Smooth muscle cell (in vitro differentiated cells): ENCODE data around the gene CCDC187. TPM values are rescaled to one million over a fixed set of nuclear protein-coding genes. Genes with fewer than 3 reads are reported as not detected.

Experiments
- DNase-seq: peaks from one replicate; lab custom pipeline; 2025; ENCODE audit not compliant: unreplicated experiment; lab: John Stamatoyannopoulos, UW
- H2AFZ ChIP-seq: fragments of 200-600 bp; sonication (generic); 2 replicates; pipeline ENCODE4 v1.6.0; 2016; ENCODE audit warnings: antibody characterized with exemption, low read depth, mild to moderate bottlenecking
- H3F3A ChIP-seq: fragments of 200-600 bp; sonication (generic); 2 replicates; pipeline ENCODE4 v1.6.0; 2017; ENCODE audit warnings: antibody characterized with exemption, low read depth
- H3K27ac ChIP-seq: fragments of 200-600 bp; sonication (generic); 2 replicates; pipeline ENCODE4 v1.5.1; 2016; ENCODE audit warnings: low read depth, mild to moderate bottlenecking
- H3K27me3 ChIP-seq: fragments of 200-600 bp; sonication (generic); 2 replicates; pipeline ENCODE4 v1.6.1; 2016; ENCODE audit warnings: low read depth, mild to moderate bottlenecking
- H3K36me3 ChIP-seq: fragments of 200-600 bp; sonication (generic); 2 replicates; pipeline ENCODE4 v1.5.1; 2016; ENCODE audit warnings: low read depth
- H3K4me1 ChIP-seq: fragments of 200-600 bp; sonication (generic); 2 replicates; pipeline ENCODE4 v1.5.1; 2016; ENCODE audit warnings: low read depth
- H3K4me2 ChIP-seq: fragments of 200-600 bp; sonication (generic); 2 replicates; pipeline ENCODE4 v1.6.0; 2016; ENCODE audit warnings: mild to moderate bottlenecking
- H3K4me3 ChIP-seq: fragments of 200-600 bp; sonication (generic); 2 replicates; pipeline ENCODE4 v1.5.1; 2016; ENCODE audit warnings: mild to moderate bottlenecking
- H3K79me2 ChIP-seq: fragments of 200-600 bp; sonication (generic); 2 replicates; pipeline ENCODE4 v1.6.0; 2016; ENCODE audit warnings: low read depth, mild to moderate bottlenecking
- H3K9ac ChIP-seq: fragments of 200-600 bp; sonication (generic); 2 replicates; pipeline ENCODE4 v1.6.0; 2016; ENCODE audit warnings: low read depth
- H3K9me3 ChIP-seq: fragments of 200-600 bp; sonication (generic); replicated peaks from 2 replicates; pipeline ENCODE4 v1.5.1; 2016; ENCODE audit warnings: low read depth
- H4K20me1 ChIP-seq: fragments of 200-600 bp; sonication (generic); 2 replicates; pipeline ENCODE4 v1.6.0; 2016; ENCODE audit warnings: low read depth
- WGBS: methylation state at CpG from one replicate; pipeline ENCODE4 v1.1.7; 2016; ENCODE audit warnings: low lambda C conversion rate; 5-methylcytosine and 5-hydroxymethylcytosine counted together
- polyA plus RNA-seq: library from polyadenylated mRNA; unstranded; fragments of >200 nt; fragmentation: Nextera tagmentation; extraction: Ambion mirVana; gene quantifications from 2 replicates; pipeline ENCODE4 v1.2.1, GENCODE V29; 2016
- total RNA-seq: library from RNA; depleted of rRNA; stranded (reverse); fragments of >200 nt; gene quantifications from 2 replicates; pipeline ENCODE4 v1.2.3, GENCODE V29; 2014
- TF ChIP-seq, protein P1 (sequence below): fragments of 200-600 bp; sonication (generic); IDR thresholded peaks from 2 replicates; pipeline ENCODE4 v1.5.1; 2017; ENCODE audit warnings: borderline replicate concordance, mild to moderate bottlenecking, antibody characterized with exemption; ENCODE audit not compliant: insufficient read depth, poor library complexity, severe bottlenecking

The CCDC187 gene
- total and polyA plus RNA-seq, 2 experiments from 2014 or later: 0.10 TPM; not detected in 1

DNA sequence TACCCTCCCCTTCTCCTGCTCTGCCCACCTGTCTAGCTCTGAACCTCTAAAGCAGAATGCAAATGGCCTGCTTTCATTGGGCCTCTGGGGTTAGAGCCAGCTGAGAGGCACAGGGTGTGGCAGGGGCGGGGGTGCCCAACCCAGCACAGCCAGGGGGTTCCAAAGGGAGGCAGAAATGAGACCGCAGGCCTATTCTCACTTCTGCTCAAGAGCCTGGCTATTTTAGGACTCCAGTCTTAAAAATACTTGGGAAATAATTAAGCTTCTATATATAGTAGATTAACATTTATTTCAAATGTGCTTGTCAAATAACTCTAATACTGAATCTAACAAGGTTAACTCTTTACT lies 63.9 kb downstream of the CCDC187 start:
- TF ChIP-seq, protein P1, sequence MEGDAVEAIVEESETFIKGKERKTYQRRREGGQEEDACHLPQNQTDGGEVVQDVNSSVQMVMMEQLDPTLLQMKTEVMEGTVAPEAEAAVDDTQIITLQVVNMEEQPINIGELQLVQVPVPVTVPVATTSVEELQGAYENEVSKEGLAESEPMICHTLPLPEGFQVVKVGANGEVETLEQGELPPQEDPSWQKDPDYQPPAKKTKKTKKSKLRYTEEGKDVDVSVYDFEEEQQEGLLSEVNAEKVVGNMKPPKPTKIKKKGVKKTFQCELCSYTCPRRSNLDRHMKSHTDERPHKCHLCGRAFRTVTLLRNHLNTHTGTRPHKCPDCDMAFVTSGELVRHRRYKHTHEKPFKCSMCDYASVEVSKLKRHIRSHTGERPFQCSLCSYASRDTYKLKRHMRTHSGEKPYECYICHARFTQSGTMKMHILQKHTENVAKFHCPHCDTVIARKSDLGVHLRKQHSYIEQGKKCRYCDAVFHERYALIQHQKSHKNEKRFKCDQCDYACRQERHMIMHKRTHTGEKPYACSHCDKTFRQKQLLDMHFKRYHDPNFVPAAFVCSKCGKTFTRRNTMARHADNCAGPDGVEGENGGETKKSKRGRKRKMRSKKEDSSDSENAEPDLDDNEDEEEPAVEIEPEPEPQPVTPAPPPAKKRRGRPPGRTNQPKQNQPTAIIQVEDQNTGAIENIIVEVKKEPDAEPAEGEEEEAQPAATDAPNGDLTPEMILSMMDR: no peak
- peaks cover 90% of the 10 kb centered on the region for H4K20me1 ChIP-seq
- WGBS: 87% methylated on average over 2 of the region's 2 CpGs
- no peaks in the 10 kb centered on the region for H3K36me3 ChIP-seq
- H3K4me2 ChIP-seq: no peak overlapping the region
- no peak overlapping the region for H3K9ac ChIP-seq
- peaks cover 14% of the 10 kb centered on the region for H3K4me1 ChIP-seq
- no peaks in the 10 kb centered on the region for H3F3A ChIP-seq
- no peaks in the 10 kb centered on the region for H3K27me3 ChIP-seq
- DNase-seq: no peak
- H3K27ac ChIP-seq: no peak overlapping the region
- no peaks in the 10 kb centered on the region for H3K9me3 ChIP-seq
- H2AFZ ChIP-seq: no peak overlapping the region
- peaks cover 9% of the 10 kb centered on the region for H3K79me2 ChIP-seq
- no peak overlapping the region for H3K4me3 ChIP-seq

DNA sequence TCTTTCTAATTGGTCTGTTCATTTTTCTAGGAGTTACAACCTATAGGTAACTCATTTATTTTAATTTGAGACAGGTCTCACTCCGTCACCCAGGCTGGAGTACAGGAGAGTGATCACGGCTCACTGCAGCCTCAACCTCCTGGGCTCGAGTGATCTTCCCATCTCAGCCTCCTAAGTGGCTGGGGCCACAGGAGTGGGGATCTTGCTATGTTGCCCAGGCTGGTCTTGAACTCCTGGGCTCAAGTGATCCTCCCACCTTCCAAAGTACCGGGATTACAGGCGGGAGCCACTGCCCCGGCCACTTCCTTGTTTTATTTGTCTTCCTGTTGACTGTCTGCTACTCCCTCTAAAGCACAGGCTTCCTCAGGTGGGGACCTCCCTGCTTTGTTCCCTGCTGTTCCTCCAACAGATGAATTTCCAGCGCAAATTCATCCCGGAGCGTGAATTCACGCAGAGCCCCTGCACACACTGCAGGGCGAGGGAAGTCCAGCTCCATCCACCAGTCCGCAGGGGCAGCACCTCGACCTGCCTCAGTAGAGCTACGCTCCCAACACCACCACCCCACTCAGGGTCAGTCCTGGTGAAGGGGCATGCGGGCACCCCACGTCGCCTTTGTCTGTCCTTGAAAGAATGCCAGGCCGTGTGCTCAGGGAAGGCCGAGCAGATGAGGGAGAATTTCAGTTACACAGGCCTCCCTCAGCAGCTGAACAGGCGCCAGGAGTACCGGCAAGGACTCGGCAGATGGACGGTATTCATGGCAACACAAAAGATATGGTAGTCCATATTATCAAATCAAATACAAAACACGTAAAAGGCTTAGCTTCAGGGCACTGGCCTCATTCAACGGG lies 64.5 kb downstream of the CCDC187 start:
- no peaks in the 10 kb centered on the region for H3K36me3 ChIP-seq
- no peak overlapping the region for H2AFZ ChIP-seq
- no peak overlapping the region for H3K27ac ChIP-seq
- peaks cover 92% of the 10 kb centered on the region for H4K20me1 ChIP-seq
- no peaks in the 10 kb centered on the region for H3F3A ChIP-seq
- TF ChIP-seq, protein P1: no peak
- H3K79me2 ChIP-seq: peaks cover 9% of the 10 kb centered on the region
- no peaks in the 10 kb centered on the region for H3K27me3 ChIP-seq
- H3K9ac ChIP-seq: no peak overlapping the region
- DNase-seq: no peak
- WGBS: 96% methylated on average over 25 of the region's 25 CpGs
- H3K4me1 ChIP-seq: peaks cover 8% of the 10 kb centered on the region
- no peaks in the 10 kb centered on the region for H3K9me3 ChIP-seq
- H3K4me3 ChIP-seq: no peak overlapping the region
- no peak overlapping the region for H3K4me2 ChIP-seq

DNA sequence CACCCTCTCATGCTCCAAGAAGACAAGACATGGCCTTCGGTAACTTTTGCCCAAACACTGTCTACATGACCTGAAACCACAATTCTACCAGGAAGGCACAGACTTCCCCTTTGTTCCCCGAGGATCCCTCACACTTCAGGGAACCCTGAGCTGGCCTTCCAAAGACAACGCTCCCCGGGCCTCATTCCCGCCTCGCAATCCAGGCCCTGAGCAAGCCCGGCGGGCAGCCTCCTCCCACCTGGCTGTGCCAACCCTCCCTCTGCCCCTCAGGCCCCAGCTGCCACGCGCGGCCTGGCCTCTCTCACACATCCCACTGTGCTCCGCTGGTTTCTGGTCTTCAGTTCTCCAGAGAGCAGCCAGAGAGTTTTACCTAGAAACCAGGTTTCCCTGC lies 65.6 kb downstream of the CCDC187 start:
- Histone ChIP-seq H3K36me3 (no peaks in the 10 kb centered on the region), H3K4me1 (no peaks in the 10 kb centered on the region), H3K4me3 (no peak overlapping the region), H3K79me2 (peaks cover 5% of the 10 kb centered on the region), H3K9me3 (no peaks in the 10 kb centered on the region), H3K9ac (no peak overlapping the region), H4K20me1 (peaks cover 90% of the 10 kb centered on the region), H2AFZ (no peak overlapping the region), H3K4me2 (no peak overlapping the region), H3K27me3 (no peaks in the 10 kb centered on the region), H3K27ac (no peak overlapping the region), H3F3A (no peaks in the 10 kb centered on the region)
- DNase-seq: no peak
- TF ChIP-seq, protein P1: no peak
- WGBS: 88% methylated on average over 11 of the region's 12 CpGs
